ENCODE results near the gene DAPK2. TPM values are rescaled to one million over a fixed set of nuclear protein-coding genes. Genes with fewer than 3 reads are reported as not detected.

Gene DAPK2
- total RNA-seq, 4 donors from 2014 or later: 45.1 to 244 (median 107) TPM

- intact Hi-C loops (cut with DNase I; ENCODE audit: low total_unique reads) (no loop called here), in situ Hi-C loops (cut with MboI; ENCODE audit: low pct_ligation_motif_present in 1 of 4, low pct_unique_long_range_greater_than_20kb in 1 of 4, low sequenced_read_pairs in 3 of 4) (no loop called here)
- H3K9me3 ChIP-seq: no peaks in the 10 kb centered on the region
- H3K4me1 ChIP-seq: peaks cover 0 to 2% (median 0%) of the 10 kb centered on the region in 4 donors
- 26% methylated on average over 6 of the region's 6 CpGs; no CpG with 5 or more reads in 1 of the 2 donors for WGBS, 2 donors (ENCODE audit: low coverage in 1 of 2)
- no peaks in the 10 kb centered on the region for H3K36me3 ChIP-seq
- no peaks in the 10 kb centered on the region for H3K27me3 ChIP-seq
- TF ChIP-seq POLR2A (IDR thresholded peaks at IDR 0.05) (no peak), POLR2AphosphoS5 (IDR thresholded peaks at IDR 0.05) (no peak), CTCF (IDR thresholded peaks at IDR 0.05) (no peak), EP300 (IDR thresholded peaks at IDR 0.05; ENCODE audit: low read depth) (no peak)
- H3K27ac ChIP-seq: no peak overlapping the region
- no peak overlapping the region for H3K4me3 ChIP-seq
- peak; percentile 22 for DNase-seq
Observed at GRCh38 chr15:63918317-63918672, 128.0 kb downstream of the DAPK2 start.

- in situ Hi-C loops (cut with MboI; ENCODE audit: low pct_ligation_motif_present in 1 of 4, low pct_unique_long_range_greater_than_20kb in 1 of 4, low sequenced_read_pairs in 3 of 4): no loop called here
- intact Hi-C loops (cut with DNase I; ENCODE audit: low total_unique reads): no loop called here
Observed at GRCh38 chr15:63917588-63918316, 128.5 kb downstream of the DAPK2 start.

GRCh38 chr15:63915873-63916771, 130.2 kb downstream of the DAPK2 start:
- no peaks in the 10 kb centered on the region for H3K27me3 ChIP-seq
- 56% methylated on average over 9 of the region's 9 CpGs; no CpG with 5 or more reads in 1 of the 2 donors for WGBS, 2 donors (ENCODE audit: low coverage in 1 of 2)
- no peaks in the 10 kb centered on the region for H3K9me3 ChIP-seq
- DNase-seq: no peak
- TF ChIP-seq CTCF (IDR thresholded peaks at IDR 0.05) (peak in 2 of 5 experiments; percentile 25 to 34), POLR2A (IDR thresholded peaks at IDR 0.05) (no peak)
- peaks cover 0 to 2% (median 0%) of the 10 kb centered on the region in 4 donors for H3K4me1 ChIP-seq
- H3K4me3 ChIP-seq: no peak overlapping the region
- no peak overlapping the region for H3K27ac ChIP-seq
- intact Hi-C loops (cut with DNase I; ENCODE audit: low total_unique reads) (no loop called here), in situ Hi-C loops (cut with MboI; ENCODE audit: low pct_ligation_motif_present in 1 of 4, low pct_unique_long_range_greater_than_20kb in 1 of 4, low sequenced_read_pairs in 3 of 4) (no loop called here)
- no peaks in the 10 kb centered on the region for H3K36me3 ChIP-seq

More at GRCh38 chr15:63917588-63918316, 128.5 kb downstream of the DAPK2 start:
- H3K4me3 ChIP-seq: no peak overlapping the region
- H3K27me3 ChIP-seq: no peaks in the 10 kb centered on the region
- no peak for TF ChIP-seq EP300 (IDR thresholded peaks at IDR 0.05; ENCODE audit: low read depth)
- no peak for TF ChIP-seq POLR2AphosphoS5 (IDR thresholded peaks at IDR 0.05)
- no peak for TF ChIP-seq CTCF (IDR thresholded peaks at IDR 0.05)
- no peak for TF ChIP-seq POLR2A (IDR thresholded peaks at IDR 0.05)
- peaks cover 0 to 2% (median 0%) of the 10 kb centered on the region in 4 donors for H3K4me1 ChIP-seq
- H3K36me3 ChIP-seq: no peaks in the 10 kb centered on the region
- WGBS, 2 donors (ENCODE audit: low coverage in 1 of 2): 47 to 68% methylated on average over 3 to 8 of the region's 8 CpGs
- H3K27ac ChIP-seq: no peak overlapping the region
- DNase-seq: no peak
- no peaks in the 10 kb centered on the region for H3K9me3 ChIP-seq

- WGBS, 2 donors (ENCODE audit: low coverage in 1 of 2): 61% methylated on average over 2 to 3 of the region's 3 CpGs
- Histone ChIP-seq H3K9me3 (no peaks in the 10 kb centered on the region), H3K4me3 (no peak overlapping the region), H3K27ac (no peak overlapping the region), H3K27me3 (no peaks in the 10 kb centered on the region), H3K36me3 (no peaks in the 10 kb centered on the region), H3K4me1 (peaks cover under 1 to 3% (median 2%) of the 10 kb centered on the region in 4 donors)
- in situ Hi-C loops (cut with MboI; ENCODE audit: low pct_ligation_motif_present in 1 of 4, low pct_unique_long_range_greater_than_20kb in 1 of 4, low sequenced_read_pairs in 3 of 4) (no loop called here), intact Hi-C loops (cut with DNase I; ENCODE audit: low total_unique reads) (no loop called here)
- no peak for TF ChIP-seq CTCF (IDR thresholded peaks at IDR 0.05)
- no peak for TF ChIP-seq EP300 (IDR thresholded peaks at IDR 0.05; ENCODE audit: low read depth)
- no peak for TF ChIP-seq POLR2AphosphoS5 (IDR thresholded peaks at IDR 0.05)
- TF ChIP-seq POLR2A (IDR thresholded peaks at IDR 0.05): no peak
- DNase-seq: no peak
Observed at GRCh38 chr15:63915209-63915872, 130.9 kb downstream of the DAPK2 start.

All from transverse colon (tissue), 4 donors.